ENCODE data around the gene ZMYND15. TPM values are rescaled to one million over a fixed set of nuclear protein-coding genes. Genes with fewer than 3 reads are reported as not detected.

ZMYND15 gene
- total and polyA plus RNA-seq, 2 of the 4 experiments (the other 2 are of a cell fraction) = 0.07 TPM; not detected in 1

DNA sequence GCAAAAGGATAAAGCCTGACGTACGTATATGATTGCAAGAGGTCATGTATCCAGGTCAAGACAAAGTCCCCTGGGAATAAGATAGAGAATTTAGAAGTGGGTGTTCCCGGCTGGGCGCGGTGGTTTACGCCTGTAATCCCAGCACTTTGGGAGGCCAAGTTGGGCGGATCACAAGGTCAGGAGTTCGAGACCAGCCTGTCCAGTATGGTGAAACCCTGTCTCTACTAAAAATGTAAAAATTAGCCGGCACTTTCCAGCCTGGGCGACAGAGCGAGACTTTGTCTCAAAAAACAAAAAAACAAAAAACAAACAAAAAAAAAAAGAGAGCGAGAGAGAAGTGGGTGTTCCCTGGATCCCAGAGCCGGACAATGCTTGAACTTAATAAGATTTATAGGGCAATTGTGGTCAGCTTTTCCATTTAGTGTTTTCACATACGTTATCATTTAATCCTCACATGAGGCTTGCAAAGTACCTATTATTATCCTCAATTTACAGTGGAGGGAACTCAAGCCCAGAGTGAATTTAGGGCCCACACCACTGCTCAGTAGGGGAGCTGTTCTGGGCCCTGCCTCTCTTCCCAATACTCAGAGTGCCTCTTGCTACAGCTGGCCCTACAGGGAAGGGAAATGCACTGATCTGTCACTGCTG, 48.6 kb downstream of the ZMYND15 start:
- ATAC-seq (ENCODE audit: low read depth) (no peak), DNase-seq (no peak)
- Histone ChIP-seq H4K8ac (ENCODE audit: low read depth in 2 of 2, low read length in 2 of 2) (no peak overlapping the region), H3K23ac (ENCODE audit: low read depth, low read length) (no peak overlapping the region), H2BK120ac (ENCODE audit: low read depth, low read length) (no peak overlapping the region), H2AK9ac (replicated peaks; ENCODE audit: low read depth, low read length, poor library complexity) (no peak overlapping the region), H3K9ac (ENCODE audit: low read depth, low read length) (no peak overlapping the region), H3K27ac (ENCODE audit: insufficient read depth, low read length) (no peak overlapping the region), H3K4me2 (ENCODE audit: low read depth, low read length) (no peak overlapping the region), H2BK15ac (ENCODE audit: low read depth, low read length) (no peak overlapping the region), H3K56ac (ENCODE audit: extremely low read depth, insufficient read depth, low read length) (no peak overlapping the region), H3K36me3 (ENCODE audit: control insufficient read depth, insufficient read depth, low read length) (no peaks in the 10 kb centered on the region), H4K91ac (ENCODE audit: insufficient read depth, low read depth, low read length) (no peak overlapping the region), H3K4me3 (ENCODE audit: insufficient read depth, low read depth, low read length) (no peak overlapping the region), H3K9me3 (ENCODE audit: control insufficient read depth, insufficient read depth, low read length) (no peaks in the 10 kb centered on the region), H2AK5ac (ENCODE audit: low read depth, low read length) (no peak overlapping the region), H3K4me1 (ENCODE audit: control insufficient read depth, insufficient read depth, low read length) (peaks cover 5% of the 10 kb centered on the region; the same call in 1 of the 2 replicates), H3K79me1 (ENCODE audit: low read depth in 1 of 2, low read length in 2 of 2) (peaks cover 0 to 5% of the 10 kb centered on the region in 2 experiments; a peak in 2 of 4 replicates), H2BK5ac (ENCODE audit: low read depth, low read length, poor library complexity, severe bottlenecking) (no peak overlapping the region), H3K9me1 (ENCODE audit: insufficient read depth, low read length) (peaks cover 4% of the 10 kb centered on the region), H3K14ac (replicated peaks; ENCODE audit: low read depth, low read length) (no peak overlapping the region), H2BK20ac (ENCODE audit: low read depth, low read length) (no peak overlapping the region), H3K27me3 (ENCODE audit: control insufficient read depth, insufficient read depth, low read length) (peaks cover 29% of the 10 kb centered on the region), H3K18ac (ENCODE audit: low read depth, low read length) (no peak overlapping the region), H4K20me1 (ENCODE audit: insufficient read depth, low read length) (no peaks in the 10 kb centered on the region), H3K4ac (ENCODE audit: low read depth, low read length) (no peak overlapping the region), H4K5ac (ENCODE audit: low read depth, low read length) (no peak overlapping the region), H2AFZ (replicated peaks; ENCODE audit: low read length, poor library complexity) (no peak overlapping the region)
- TF ChIP-seq RFX5 (IDR thresholded peaks at IDR 0.05; ENCODE audit: low read depth, low read length) (no peak), MAFK (IDR thresholded peaks at IDR 0.05; ENCODE audit: low read depth, low read length) (no peak), RAD21 (IDR thresholded peaks at IDR 0.05; ENCODE audit: low read length) (no peak), FOS (IDR thresholded peaks at IDR 0.05; ENCODE audit: low read depth, low read length) (no peak), POLR2A (IDR thresholded peaks at IDR 0.05; ENCODE audit: low read depth, low read length) (no peak), NFE2L2 (IDR thresholded peaks at IDR 0.05; ENCODE audit: low read depth, low read length) (no peak), MXI1 (IDR thresholded peaks at IDR 0.05; ENCODE audit: borderline replicate concordance, low read depth, low read length) (no peak), CTCF (conservative IDR thresholded peaks at IDR 0.05; ENCODE audit: low read depth, low read length) (no peak), CHD1 (IDR thresholded peaks at IDR 0.05; ENCODE audit: low read depth, low read length) (no peak), SMC3 (IDR thresholded peaks at IDR 0.05; ENCODE audit: low read depth, low read length) (no peak), BHLHE40 (IDR thresholded peaks at IDR 0.05; ENCODE audit: low read depth, low read length) (no peak), MAZ (IDR thresholded peaks at IDR 0.05; ENCODE audit: borderline replicate concordance, low read depth, low read length) (no peak), CEBPB (IDR thresholded peaks at IDR 0.05; ENCODE audit: low read depth, low read length) (no peak), RCOR1 (IDR thresholded peaks at IDR 0.05; ENCODE audit: insufficient replicate concordance, low read length) (no peak)
- TF ChIP-seq, protein P1, sequence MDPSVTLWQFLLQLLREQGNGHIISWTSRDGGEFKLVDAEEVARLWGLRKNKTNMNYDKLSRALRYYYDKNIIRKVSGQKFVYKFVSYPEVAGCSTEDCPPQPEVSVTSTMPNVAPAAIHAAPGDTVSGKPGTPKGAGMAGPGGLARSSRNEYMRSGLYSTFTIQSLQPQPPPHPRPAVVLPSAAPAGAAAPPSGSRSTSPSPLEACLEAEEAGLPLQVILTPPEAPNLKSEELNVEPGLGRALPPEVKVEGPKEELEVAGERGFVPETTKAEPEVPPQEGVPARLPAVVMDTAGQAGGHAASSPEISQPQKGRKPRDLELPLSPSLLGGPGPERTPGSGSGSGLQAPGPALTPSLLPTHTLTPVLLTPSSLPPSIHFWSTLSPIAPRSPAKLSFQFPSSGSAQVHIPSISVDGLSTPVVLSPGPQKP (IDR thresholded peaks at IDR 0.05; ENCODE audit: borderline replicate concordance, low read depth, low read length) = no peak
- TF ChIP-seq, protein P2, sequence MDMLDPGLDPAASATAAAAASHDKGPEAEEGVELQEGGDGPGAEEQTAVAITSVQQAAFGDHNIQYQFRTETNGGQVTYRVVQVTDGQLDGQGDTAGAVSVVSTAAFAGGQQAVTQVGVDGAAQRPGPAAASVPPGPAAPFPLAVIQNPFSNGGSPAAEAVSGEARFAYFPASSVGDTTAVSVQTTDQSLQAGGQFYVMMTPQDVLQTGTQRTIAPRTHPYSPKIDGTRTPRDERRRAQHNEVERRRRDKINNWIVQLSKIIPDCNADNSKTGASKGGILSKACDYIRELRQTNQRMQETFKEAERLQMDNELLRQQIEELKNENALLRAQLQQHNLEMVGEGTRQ (IDR thresholded peaks at IDR 0.05; ENCODE audit: low read depth, low read length) = no peak
- WGBS, 2 experiments (ENCODE audit: extremely low coverage in 2 of 2, insufficient read length in 1 of 2) = 86% methylated on average over 5 of the region's 14 CpGs; no CpG with 5 or more reads in 1 of the 2 experiments
- dilution Hi-C loops (cut with HindIII; ENCODE audit: low sequenced_read_pairs, unreplicated experiment) (no loop called here), intact Hi-C loops (cut with micrococcal nuclease) (no loop called here), in situ Hi-C loops (cut with MboI; ENCODE audit: low sequenced_read_pairs) (loop anchor here (5.0 kb wide), 1 partner anchor 94 kb away; no protein-coding TSS in a partner anchor)
- POLR2A ChIA-PET (ENCODE audit: unreplicated experiment) = no interaction called here
- CTCF ChIA-PET = interaction anchor here (0.6 to 1.1 kb wide), 2 partner anchors 11 to 115 kb away, joined by 4 to 5 read pairs; partner anchors contain the start of gene CHRNE
- no TSS peak for BruUV-seq (replicated peaks)
